Mesodermal cell (in vitro differentiated cells): Measurements from ENCODE around the gene OR1C1.
"Not testable (repeated sequence)": the region's sequence is repeated elsewhere in the genome, so short reads cannot be mapped to it uniquely, and the experiment has no call there.

ENCODE experiments used
- H3K27ac ChIP-seq: 2 replicates; pipeline ENCODE4 v1.7.0; 2013; ENCODE audit warnings: mild to moderate bottlenecking, low read depth, low read length, moderate library complexity; ENCODE audit not compliant: severe bottlenecking
- H3K36me3 ChIP-seq: 2 replicates; pipeline ENCODE4 v1.7.1; 2013; ENCODE audit warnings: mild to moderate bottlenecking, low read length, moderate library complexity; ENCODE audit not compliant: control insufficient read depth, insufficient read depth
- H3K4me1 ChIP-seq: one replicate; pipeline ENCODE4 v1.7.1; 2013; ENCODE audit warnings: mild to moderate bottlenecking, low read length; ENCODE audit not compliant: insufficient read depth, control insufficient read depth, poor library complexity, severe bottlenecking
- H3K4me3 ChIP-seq: 2 replicates; pipeline ENCODE4 v1.7.0; 2013; ENCODE audit warnings: low read length, control low read depth, mild to moderate bottlenecking; ENCODE audit not compliant: insufficient read depth, poor library complexity, severe bottlenecking; ENCODE audit errors: extremely low read depth
- H3K9me3 ChIP-seq: 2 replicates; pipeline ENCODE4 v1.7.1; 2013; ENCODE audit warnings: mild to moderate bottlenecking, low read length, moderate library complexity; ENCODE audit not compliant: control insufficient read depth
- WGBS, 2 experiments: methylation state at CpG; one replicate each; pipeline ENCODE4 v1.1.5; 2013; ENCODE audit warnings: missing lambda C conversion rate in 2 of 2; ENCODE audit not compliant: insufficient coverage in 2 of 2; 5-methylcytosine and 5-hydroxymethylcytosine counted together

The OR1C1 gene

GRCh38 chr1:247738315-247738714 lies 22.0 kb downstream of the OR1C1 start, which contains the start of gene OR14K1:
Gene OR14K1, plus strand, starts transcription at chr1:247738615. Its CDS starts 0 bp downstream, at chr1:247738615.
- peaks cover 12% of the 10 kb centered on the region for H3K9me3 ChIP-seq
- H3K36me3 ChIP-seq: no peaks in the 10 kb centered on the region
- no CpG with 5 or more reads among the region's 1 CpG for WGBS, 2 experiments
- no peak within 1 kb of the TSS for H3K27ac ChIP-seq
- H3K4me1 ChIP-seq: no peaks in the 10 kb centered on the region
- no peak within 1 kb of the TSS for H3K4me3 ChIP-seq

DNA sequence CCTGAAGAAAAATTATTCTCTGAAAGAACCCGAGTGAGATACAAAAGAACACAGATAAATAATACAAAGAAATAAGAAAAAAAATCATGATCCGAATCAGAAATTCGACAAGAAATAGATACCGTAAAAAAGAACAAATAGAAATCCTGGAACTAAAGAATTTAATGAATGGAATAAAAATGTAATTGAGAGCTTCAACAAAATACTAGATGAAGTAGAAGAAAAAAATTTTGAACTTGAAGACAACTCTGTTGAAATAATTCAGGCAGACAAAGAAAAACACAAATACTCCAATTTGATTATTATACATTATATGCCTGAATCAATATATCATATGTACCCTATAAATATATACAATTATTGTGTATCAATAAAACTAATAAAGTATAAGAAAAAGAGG lies 39.1 kb downstream of the OR1C1 start:
- peaks cover 17% of the 10 kb centered on the region for H3K9me3 ChIP-seq
- no CpG with 5 or more reads among the region's 4 CpGs for WGBS, 2 experiments
- no peaks in the 10 kb centered on the region for H3K36me3 ChIP-seq
- H3K4me1 ChIP-seq: no peaks in the 10 kb centered on the region
- no peak overlapping the region for H3K27ac ChIP-seq
- no peak overlapping the region for H3K4me3 ChIP-seq

DNA sequence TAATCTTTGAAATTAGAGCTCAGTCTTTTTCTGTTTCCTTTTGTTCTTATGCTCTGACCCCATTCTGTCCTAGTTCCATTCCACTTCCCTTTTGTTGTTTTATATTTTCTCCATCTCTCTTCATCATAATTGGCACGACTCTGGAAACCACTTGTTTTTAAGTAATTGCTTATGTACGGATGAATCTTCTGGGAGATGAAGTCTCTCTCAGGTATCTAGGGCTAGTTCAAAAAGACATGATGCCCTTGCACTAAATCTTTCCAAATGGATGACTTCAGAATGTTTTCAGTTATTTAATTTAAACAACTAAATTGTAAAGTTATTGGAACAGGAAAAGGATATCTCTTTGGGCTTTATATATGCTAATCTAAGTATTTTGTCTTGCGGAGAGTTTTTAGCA lies 43.8 kb downstream of the OR1C1 start, which contains the start of gene OR6F1:
TSS of gene OR6F1 (minus strand) at position 101 of the 400 bp plus-strand sequence. CDS start 3,891 bp downstream, outside the sequence.
- H3K4me1 ChIP-seq: no peaks in the 10 kb centered on the region
- peaks cover 9% of the 10 kb centered on the region for H3K9me3 ChIP-seq
- no CpG with 5 or more reads among the region's 3 CpGs for WGBS, 2 experiments
- H3K4me3 ChIP-seq: no peak within 1 kb of the TSS
- H3K36me3 ChIP-seq: no peaks in the 10 kb centered on the region
- H3K27ac ChIP-seq: no peak within 1 kb of the TSS

- Histone ChIP-seq H3K4me1 (no peaks in the 10 kb centered on the region), H3K36me3 (no peaks in the 10 kb centered on the region), H3K9me3 (no peaks in the 10 kb centered on the region), H3K27ac (no peak overlapping the region), H3K4me3 (no peak overlapping the region)
- 86 to 88% methylated on average over 6 to 7 of the region's 7 CpGs for WGBS, 2 experiments
Measured at GRCh38 chr1:247713753-247714152, 46.6 kb downstream of the OR1C1 start.

GRCh38 chr1:247710681-247711080 lies 49.7 kb downstream of the OR1C1 start:
- not testable (repeated sequence) for H3K9me3 ChIP-seq, H3K27ac ChIP-seq, H3K36me3 ChIP-seq, H3K4me3 ChIP-seq, H3K4me1 ChIP-seq
- WGBS, 2 experiments: 87 to 94% methylated on average over 3 to 8 of the region's 8 CpGs
